Gastrocnemius medialis (tissue), 4 donors: ENCODE results near the gene ABCA13.

Source experiments
- POLR2A ChIP-seq, 2 donors: fragments of 450-650 bp; IDR thresholded peaks; one replicate each; pipeline ENCODE4 v1.6.1; 2017; ENCODE audit warnings: antibody characterized with exemption in 2 of 2, mild to moderate bottlenecking in 2 of 2, moderate library complexity in 2 of 2
- TF ChIP-seq, protein P1 (sequence below), 5 experiments: fragments of 450-650 bp in 3 of 5; fragments of 200-600 bp in 2 of 5; sonication (generic) in 2 of 5; IDR thresholded peaks in 4 of 5; conservative IDR thresholded peaks in 1 of 5; 1 replicate in 4 of 5; 2 replicates in 1 of 5; pipeline ENCODE4 v1.5.1; 2016 to 2019; ENCODE audit warnings: antibody characterized with exemption in 5 of 5, mild to moderate bottlenecking in 3 of 5, moderate library complexity in 3 of 5

DNA sequence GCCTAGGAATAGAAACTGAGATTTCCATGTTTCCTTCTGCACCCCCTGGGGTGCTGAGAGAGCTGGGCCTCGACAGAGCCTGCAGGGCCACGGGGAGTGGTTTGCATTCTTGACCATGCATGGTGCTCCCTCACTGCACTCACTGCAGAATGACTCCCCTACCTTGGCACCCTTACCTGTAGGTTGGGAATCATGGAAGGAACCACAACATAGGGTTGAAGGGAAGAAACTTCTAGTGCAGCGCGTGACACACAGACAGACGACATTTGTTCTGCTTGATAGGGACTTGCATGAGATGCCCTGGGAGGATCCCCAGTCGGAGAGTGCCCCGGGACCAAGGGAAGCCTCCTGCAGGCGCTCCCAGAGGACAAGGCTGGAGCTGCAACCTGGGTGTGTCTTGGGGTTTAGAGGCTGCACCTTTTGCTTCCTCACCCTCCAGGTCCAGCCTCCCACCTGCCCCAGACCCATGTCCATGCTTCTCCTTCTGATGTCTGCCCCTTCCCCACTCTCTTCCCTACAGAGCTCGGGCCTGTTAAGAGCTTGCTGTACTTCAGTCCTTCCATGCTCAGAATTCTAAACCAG is 245.2 kb downstream of the ABCA13 start:
- TF ChIP-seq, protein P1, sequence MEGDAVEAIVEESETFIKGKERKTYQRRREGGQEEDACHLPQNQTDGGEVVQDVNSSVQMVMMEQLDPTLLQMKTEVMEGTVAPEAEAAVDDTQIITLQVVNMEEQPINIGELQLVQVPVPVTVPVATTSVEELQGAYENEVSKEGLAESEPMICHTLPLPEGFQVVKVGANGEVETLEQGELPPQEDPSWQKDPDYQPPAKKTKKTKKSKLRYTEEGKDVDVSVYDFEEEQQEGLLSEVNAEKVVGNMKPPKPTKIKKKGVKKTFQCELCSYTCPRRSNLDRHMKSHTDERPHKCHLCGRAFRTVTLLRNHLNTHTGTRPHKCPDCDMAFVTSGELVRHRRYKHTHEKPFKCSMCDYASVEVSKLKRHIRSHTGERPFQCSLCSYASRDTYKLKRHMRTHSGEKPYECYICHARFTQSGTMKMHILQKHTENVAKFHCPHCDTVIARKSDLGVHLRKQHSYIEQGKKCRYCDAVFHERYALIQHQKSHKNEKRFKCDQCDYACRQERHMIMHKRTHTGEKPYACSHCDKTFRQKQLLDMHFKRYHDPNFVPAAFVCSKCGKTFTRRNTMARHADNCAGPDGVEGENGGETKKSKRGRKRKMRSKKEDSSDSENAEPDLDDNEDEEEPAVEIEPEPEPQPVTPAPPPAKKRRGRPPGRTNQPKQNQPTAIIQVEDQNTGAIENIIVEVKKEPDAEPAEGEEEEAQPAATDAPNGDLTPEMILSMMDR (IDR thresholded peaks at IDR 0.05 in 4 of 5, conservative IDR thresholded peaks at IDR 0.05 in 1 of 5), result no peak
- no peak for TF ChIP-seq POLR2A (IDR thresholded peaks at IDR 0.05)
